Sigmoid colon (tissue), 7 donors: ENCODE data around the gene KCND3. TPM values are rescaled to one million over a fixed set of nuclear protein-coding genes. Genes with fewer than 3 reads are reported as not detected.

Experiments
- DNase-seq: peaks from one replicate; pipeline ENCODE4 v3.0.0-alpha.2; 2019
- H3K27ac ChIP-seq, 4 donors: fragments of 200-600 bp; sonication (generic); one replicate each; pipeline ENCODE4 v1.5.1; 2016 to 2019; ENCODE audit warnings: mild to moderate bottlenecking in 1 of 4
- H3K27me3 ChIP-seq, 3 donors: fragments of 200-600 bp; sonication (generic); one replicate each; pipeline ENCODE4 v1.5.1; 2019; ENCODE audit warnings: mild to moderate bottlenecking in 1 of 3
- H3K36me3 ChIP-seq, 4 donors: fragments of 200-600 bp; sonication (generic); one replicate each; pipeline ENCODE4 v1.5.1; 2016 to 2019
- H3K4me1 ChIP-seq, 4 donors: fragments of 200-600 bp; sonication (generic); one replicate each; pipeline ENCODE4 v1.5.1; 2017 to 2019
- H3K4me3 ChIP-seq, 4 donors: fragments of 200-600 bp; sonication (generic); one replicate each; pipeline ENCODE4 v1.5.1; 2017 to 2019; ENCODE audit warnings: mild to moderate bottlenecking in 2 of 4, moderate library complexity in 1 of 4
- H3K9me3 ChIP-seq, 4 donors: fragments of 200-600 bp in 3 of 4; sonication (generic) in 3 of 4; one replicate each; pipeline versions ENCODE4 v1.5.1 to v1.6.1; 2013 to 2019
- CTCF ChIP-seq, 4 experiments: fragments of 450-650 bp in 3 of 4; fragments of 200-600 bp in 1 of 4; IDR thresholded peaks; one replicate each; pipeline ENCODE4 v1.5.1; 2016 to 2019; ENCODE audit warnings: antibody characterized with exemption in 4 of 4, mild to moderate bottlenecking in 3 of 4, moderate library complexity in 2 of 4
- EP300 ChIP-seq, 4 donors: sonication (generic); formaldehyde crosslinking; IDR thresholded peaks; one replicate each; pipeline ENCODE4 v1.6.1; 2017; ENCODE audit warnings: antibody characterized with exemption in 4 of 4
- POLR2A ChIP-seq, 2 donors: fragments of 450-650 bp; IDR thresholded peaks; one replicate each; pipeline ENCODE4 v1.6.1; 2016; ENCODE audit warnings: antibody characterized with exemption in 2 of 2, mild to moderate bottlenecking in 2 of 2, moderate library complexity in 2 of 2
- POLR2AphosphoS5 ChIP-seq, 4 donors: sonication (generic); formaldehyde crosslinking; IDR thresholded peaks; one replicate each; pipeline ENCODE4 v1.6.1; 2017; ENCODE audit warnings: antibody characterized with exemption in 4 of 4
- WGBS, 2 donors: extraction: QIAGEN DNeasy Blood & Tissue Kit; methylation state at CpG; one replicate each; pipeline ENCODE4 v1.1.7; 2013; 5-methylcytosine and 5-hydroxymethylcytosine counted together
- intact Hi-C: fragments of 100-400 bp; cut with DNase I; formaldehyde crosslinking; loops from one replicate; pipeline ENCODE4 v1.15.1; 2023
- polyA plus RNA-seq, 3 donors: library from polyadenylated mRNA; stranded (reverse); fragments of 200-250 nt; gene quantifications; one replicate each; pipeline ENCODE4 v1.2.3, GENCODE V29; 2013
- small RNA-seq, 3 donors: library from RNA; depleted of rRNA; stranded (forward); fragments of <200 nt; gene quantifications; one replicate each; pipeline ENCODE3, GENCODE V24; 2016
- total RNA-seq, 4 donors: library from RNA; depleted of rRNA; stranded (reverse); fragments of >200 nt; gene quantifications; one replicate each; pipeline ENCODE4 v1.1.0, GENCODE V29; 2016
- donor health status: healthy with polysubstance abuse.
- donor health status: Bipolar disorder and iron deficiency.
- donor health status: healthy.

The KCND3 gene
- total and polyA plus RNA-seq, 7 donors, result 0.23 to 18.3 (median 5.9) TPM

- Histone ChIP-seq H3K9me3 (no peaks in the 10 kb centered on the region), H3K4me3 (no peak overlapping the region), H3K36me3 (peaks cover 0 to 12% (median 0%) of the 10 kb centered on the region in 4 donors), H3K4me1 (peaks cover 0 to 38% (median 32%) of the 10 kb centered on the region in 4 donors), H3K27me3 (no peaks in the 10 kb centered on the region), H3K27ac (no peak overlapping the region)
- peak in 2 of 4 donors; percentile 11 to 34 for TF ChIP-seq POLR2AphosphoS5 (IDR thresholded peaks at IDR 0.05)
- TF ChIP-seq EP300 (IDR thresholded peaks at IDR 0.05), result no peak
- no peak for TF ChIP-seq POLR2A (IDR thresholded peaks at IDR 0.05)
- TF ChIP-seq CTCF (IDR thresholded peaks at IDR 0.05), result no peak
- intact Hi-C loops, result no loop called here
- 71 to 79% methylated on average over 7 of the region's 7 CpGs for WGBS, 2 donors
- DNase-seq, result no peak
Observed at GRCh38 chr1:111723091-111723806, 266.2 kb downstream of the KCND3 start.

- Histone ChIP-seq H3K27ac (peak overlapping the region in 1 of 4 donors; percentile 19), H3K4me3 (no peak overlapping the region), H3K36me3 (peaks cover 0 to 10% (median 0%) of the 10 kb centered on the region in 4 donors), H3K4me1 (peaks cover 0 to 38% (median 32%) of the 10 kb centered on the region in 4 donors), H3K9me3 (no peaks in the 10 kb centered on the region), H3K27me3 (no peaks in the 10 kb centered on the region)
- TF ChIP-seq POLR2AphosphoS5 (IDR thresholded peaks at IDR 0.05) (peak in 2 of 4 donors; percentile 4 to 39), CTCF (IDR thresholded peaks at IDR 0.05) (no peak)
- WGBS, 2 donors, result 75 to 79% methylated on average over 10 of the region's 10 CpGs
- DNase-seq, result no peak
- intact Hi-C loops, result no loop called here
Observed at GRCh38 chr1:111720977-111721786, 268.3 kb downstream of the KCND3 start.

Small RNAs within 50 kb of the gene (small RNA-seq; reads per million reads assigned to genes)
- 0.18 to 0.58 (median 0.22) reads per million in 3 donors for gene INKA2

Other genes with a start within 250 kb of the KCND3 start
- 10 to 100 TPM; 18.7 to 30.9 (median 22.9) TPM for gene DDX20, start 233.8 kb downstream of the KCND3 start, total RNA-seq
- 1 to 10 TPM; 2.3 to 6.1 (median 2.4) TPM for gene DDX20, start 233.8 kb downstream of the KCND3 start, polyA plus RNA-seq